ENCODE measurements around the gene AMBRA1.
A peak's percentile ranks its signal among the peaks of the same experiment; 100 is the strongest.

The AMBRA1 gene

DNA sequence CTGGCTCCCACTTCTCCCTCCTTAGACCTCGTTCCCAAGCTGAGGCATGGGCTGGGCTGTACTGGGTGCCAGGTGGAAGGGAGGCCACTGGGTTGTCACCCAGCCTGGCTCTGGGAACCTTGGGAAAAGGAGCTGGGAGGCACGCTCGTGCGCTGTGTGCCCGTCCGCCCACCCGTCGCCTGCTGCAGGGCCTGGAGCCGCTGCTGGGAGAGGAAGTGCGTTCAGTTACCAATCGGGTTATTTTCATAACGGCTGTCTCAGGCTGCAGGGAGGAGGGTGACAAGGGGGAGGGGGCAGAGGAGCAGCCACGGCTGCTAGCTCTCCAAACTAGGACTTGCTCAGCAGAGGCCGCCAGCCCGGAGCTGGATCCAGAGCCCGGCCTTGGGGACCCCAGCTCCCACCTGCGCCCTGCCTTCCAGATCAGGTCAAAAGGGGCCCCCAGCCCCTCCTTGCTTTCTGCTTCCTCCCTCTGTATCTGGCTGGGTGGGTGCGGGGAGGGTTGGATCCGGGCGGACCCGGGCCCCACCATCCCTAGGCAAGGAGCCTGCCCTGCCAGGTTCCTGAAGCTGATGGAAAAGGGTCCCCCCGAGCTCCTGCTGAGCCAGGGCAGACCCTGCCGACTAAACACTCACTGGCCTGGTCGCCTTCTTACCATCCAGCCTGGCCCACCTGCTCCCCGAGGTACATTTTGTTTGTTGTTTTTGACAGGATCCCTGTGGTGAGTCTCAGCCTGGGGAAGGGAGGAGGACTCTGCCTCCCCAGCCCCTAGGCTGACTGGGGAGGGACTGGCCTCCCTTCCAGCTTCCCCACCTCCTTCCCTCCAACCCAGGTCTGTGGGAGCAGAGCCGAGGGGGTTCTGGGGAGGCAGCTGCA is 232.3 kb downstream of the AMBRA1 start:
- TF ChIP-seq NFIC (IDR thresholded peaks at IDR 0.05) (no peak), EP300 (IDR thresholded peaks at IDR 0.05; ENCODE audit: borderline replicate concordance) (no peak), TCF12 (IDR thresholded peaks at IDR 0.05; ENCODE audit: low read depth) (no peak), RAD21 (IDR thresholded peaks at IDR 0.05; ENCODE audit: low read depth) (no peak), EGR1 (IDR thresholded peaks at IDR 0.05) (no peak), CREB1 (IDR thresholded peaks at IDR 0.05; ENCODE audit: low read depth) (no peak), CEBPB (IDR thresholded peaks at IDR 0.05) (no peak), ZBTB7A (IDR thresholded peaks at IDR 0.05; ENCODE audit: low read depth) (no peak), FOXM1 (IDR thresholded peaks at IDR 0.05; ENCODE audit: borderline replicate concordance, low read depth) (no peak), YY1 (IDR thresholded peaks at IDR 0.05; ENCODE audit: low read depth) (no peak), TAF1 (IDR thresholded peaks at IDR 0.05; ENCODE audit: low read depth) (no peak), TEAD4 (IDR thresholded peaks at IDR 0.05) (no peak)
- TF ChIP-seq, protein P1, sequence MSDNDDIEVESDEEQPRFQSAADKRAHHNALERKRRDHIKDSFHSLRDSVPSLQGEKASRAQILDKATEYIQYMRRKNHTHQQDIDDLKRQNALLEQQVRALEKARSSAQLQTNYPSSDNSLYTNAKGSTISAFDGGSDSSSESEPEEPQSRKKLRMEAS (IDR thresholded peaks at IDR 0.05), result no peak
- TF ChIP-seq, protein P2, sequence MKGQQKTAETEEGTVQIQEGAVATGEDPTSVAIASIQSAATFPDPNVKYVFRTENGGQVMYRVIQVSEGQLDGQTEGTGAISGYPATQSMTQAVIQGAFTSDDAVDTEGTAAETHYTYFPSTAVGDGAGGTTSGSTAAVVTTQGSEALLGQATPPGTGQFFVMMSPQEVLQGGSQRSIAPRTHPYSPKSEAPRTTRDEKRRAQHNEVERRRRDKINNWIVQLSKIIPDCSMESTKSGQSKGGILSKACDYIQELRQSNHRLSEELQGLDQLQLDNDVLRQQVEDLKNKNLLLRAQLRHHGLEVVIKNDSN (IDR thresholded peaks at IDR 0.05), result no peak
- TF ChIP-seq, protein P3, sequence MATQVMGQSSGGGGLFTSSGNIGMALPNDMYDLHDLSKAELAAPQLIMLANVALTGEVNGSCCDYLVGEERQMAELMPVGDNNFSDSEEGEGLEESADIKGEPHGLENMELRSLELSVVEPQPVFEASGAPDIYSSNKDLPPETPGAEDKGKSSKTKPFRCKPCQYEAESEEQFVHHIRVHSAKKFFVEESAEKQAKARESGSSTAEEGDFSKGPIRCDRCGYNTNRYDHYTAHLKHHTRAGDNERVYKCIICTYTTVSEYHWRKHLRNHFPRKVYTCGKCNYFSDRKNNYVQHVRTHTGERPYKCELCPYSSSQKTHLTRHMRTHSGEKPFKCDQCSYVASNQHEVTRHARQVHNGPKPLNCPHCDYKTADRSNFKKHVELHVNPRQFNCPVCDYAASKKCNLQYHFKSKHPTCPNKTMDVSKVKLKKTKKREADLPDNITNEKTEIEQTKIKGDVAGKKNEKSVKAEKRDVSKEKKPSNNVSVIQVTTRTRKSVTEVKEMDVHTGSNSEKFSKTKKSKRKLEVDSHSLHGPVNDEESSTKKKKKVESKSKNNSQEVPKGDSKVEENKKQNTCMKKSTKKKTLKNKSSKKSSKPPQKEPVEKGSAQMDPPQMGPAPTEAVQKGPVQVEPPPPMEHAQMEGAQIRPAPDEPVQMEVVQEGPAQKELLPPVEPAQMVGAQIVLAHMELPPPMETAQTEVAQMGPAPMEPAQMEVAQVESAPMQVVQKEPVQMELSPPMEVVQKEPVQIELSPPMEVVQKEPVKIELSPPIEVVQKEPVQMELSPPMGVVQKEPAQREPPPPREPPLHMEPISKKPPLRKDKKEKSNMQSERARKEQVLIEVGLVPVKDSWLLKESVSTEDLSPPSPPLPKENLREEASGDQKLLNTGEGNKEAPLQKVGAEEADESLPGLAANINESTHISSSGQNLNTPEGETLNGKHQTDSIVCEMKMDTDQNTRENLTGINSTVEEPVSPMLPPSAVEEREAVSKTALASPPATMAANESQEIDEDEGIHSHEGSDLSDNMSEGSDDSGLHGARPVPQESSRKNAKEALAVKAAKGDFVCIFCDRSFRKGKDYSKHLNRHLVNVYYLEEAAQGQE (IDR thresholded peaks at IDR 0.05; ENCODE audit: low read depth), result no peak

DNA sequence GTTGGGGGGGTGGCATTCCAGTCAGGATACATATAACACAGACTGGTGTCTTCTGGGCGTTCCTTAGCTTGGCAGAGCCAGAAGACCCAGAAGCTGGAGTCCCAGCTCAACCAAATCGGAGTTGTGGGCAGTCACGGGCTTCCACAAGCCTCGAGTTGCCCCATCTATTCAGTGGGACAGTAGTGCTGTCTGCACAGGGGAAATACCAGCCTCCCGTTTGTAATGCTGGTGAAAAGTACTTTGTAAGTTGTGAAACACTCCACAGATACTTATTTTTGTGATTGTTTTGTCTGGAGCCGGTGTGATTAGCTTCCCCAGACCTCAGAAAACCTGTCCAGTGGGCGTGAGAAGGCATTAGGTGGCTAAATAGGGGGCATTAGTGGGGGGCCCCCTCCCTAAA is 232.9 kb downstream of the AMBRA1 start:
- TF ChIP-seq NFIC (IDR thresholded peaks at IDR 0.05), result no peak

DNA sequence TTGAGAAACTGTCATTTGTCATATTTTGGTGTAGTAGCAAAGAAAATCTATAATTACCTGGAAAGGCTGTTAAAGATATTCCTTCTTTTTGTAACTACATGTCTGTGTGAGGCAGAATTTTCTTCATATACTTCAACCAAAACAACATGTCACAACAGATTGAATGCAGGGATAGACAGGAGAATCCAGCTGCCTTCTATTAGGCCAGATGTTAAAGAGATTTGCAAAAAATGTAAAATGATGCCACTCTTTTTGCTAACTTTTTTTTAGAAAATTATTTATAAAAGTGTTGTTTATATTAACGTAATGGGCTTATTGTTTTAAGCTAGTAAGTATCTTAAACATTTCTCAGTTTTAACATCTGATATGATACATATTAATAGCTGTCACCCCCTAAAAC is 233.9 kb downstream of the AMBRA1 start:
- TF ChIP-seq CREB1 (IDR thresholded peaks at IDR 0.05; ENCODE audit: low read depth) (no peak), RAD21 (IDR thresholded peaks at IDR 0.05; ENCODE audit: low read depth) (no peak), NFIC (IDR thresholded peaks at IDR 0.05) (no peak), YY1 (IDR thresholded peaks at IDR 0.05; ENCODE audit: low read depth) (no peak), CEBPB (IDR thresholded peaks at IDR 0.05) (no peak)
- TF ChIP-seq, protein P3 (IDR thresholded peaks at IDR 0.05; ENCODE audit: low read depth), result no peak

DNA sequence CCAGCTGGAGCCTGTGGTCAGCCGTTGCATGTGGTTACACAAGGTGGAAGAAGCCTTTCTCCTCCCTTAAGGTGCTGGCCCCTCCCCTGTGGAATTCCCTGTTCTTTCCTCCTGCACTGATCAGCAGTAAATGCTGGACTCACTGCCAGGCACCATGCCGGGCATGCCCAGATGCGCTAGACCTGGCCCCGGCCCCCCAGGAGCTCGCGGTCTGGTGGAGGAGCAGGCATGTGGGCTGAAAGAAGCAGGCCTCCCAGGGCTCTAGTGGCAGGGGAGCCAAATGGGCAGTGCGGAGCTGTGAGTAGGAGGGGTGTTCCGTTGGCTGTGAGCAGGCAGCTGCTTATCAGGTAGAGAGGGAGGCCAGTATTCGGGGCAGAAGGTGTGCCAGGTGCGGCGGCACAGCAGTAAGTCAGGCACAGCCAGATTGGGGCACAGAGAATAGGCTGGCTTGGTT is 236.3 kb downstream of the AMBRA1 start:
- TF ChIP-seq TEAD4 (IDR thresholded peaks at IDR 0.05) (peak; percentile 58; the same call in 1 of the 2 replicates), NFIC (IDR thresholded peaks at IDR 0.05) (peak; percentile 73), FOXM1 (IDR thresholded peaks at IDR 0.05; ENCODE audit: borderline replicate concordance, low read depth) (no peak), ZBTB7A (IDR thresholded peaks at IDR 0.05; ENCODE audit: low read depth) (no peak), TAF1 (IDR thresholded peaks at IDR 0.05; ENCODE audit: low read depth) (no peak), RAD21 (IDR thresholded peaks at IDR 0.05; ENCODE audit: low read depth) (no peak), TCF12 (IDR thresholded peaks at IDR 0.05; ENCODE audit: low read depth) (peak; percentile 69), CREB1 (IDR thresholded peaks at IDR 0.05; ENCODE audit: low read depth) (no peak), EGR1 (IDR thresholded peaks at IDR 0.05) (no peak)
- TF ChIP-seq, protein P1 (IDR thresholded peaks at IDR 0.05), result 0 out of 2 replicates have a peak, but pooled peaks have one; percentile 46
- TF ChIP-seq, protein P2 (IDR thresholded peaks at IDR 0.05), result no peak

DNA sequence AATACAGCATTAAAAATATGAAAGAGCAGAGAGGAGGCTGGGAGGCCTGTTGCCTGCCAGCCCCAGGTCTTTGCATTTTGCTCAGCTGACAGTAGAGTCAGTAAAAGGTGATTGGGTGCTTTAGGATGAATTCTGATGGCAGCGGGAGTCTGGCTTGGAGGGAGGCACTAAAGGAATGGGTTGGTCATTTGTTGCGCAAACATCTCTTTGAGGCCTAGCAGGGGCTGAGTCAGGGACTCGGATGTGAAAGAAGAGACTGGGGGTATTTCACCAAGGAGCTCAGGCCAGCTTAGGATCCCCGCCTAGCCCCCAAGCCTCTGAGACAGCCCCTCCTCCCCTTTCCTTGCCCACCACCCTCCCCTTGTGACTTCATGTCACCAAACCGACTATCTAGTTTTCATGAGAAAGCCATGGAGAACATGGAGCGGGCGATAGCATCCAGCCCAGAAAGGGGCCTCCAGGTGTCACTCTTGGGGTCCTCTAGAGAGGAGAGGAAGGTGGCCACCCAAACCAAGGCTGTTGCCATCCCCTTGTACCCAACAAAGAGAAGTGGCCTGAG is 236.8 kb downstream of the AMBRA1 start:
- TF ChIP-seq CEBPB (IDR thresholded peaks at IDR 0.05), result peak; percentile 95
- no peak for TF ChIP-seq TAF1 (IDR thresholded peaks at IDR 0.05; ENCODE audit: low read depth)

DNA sequence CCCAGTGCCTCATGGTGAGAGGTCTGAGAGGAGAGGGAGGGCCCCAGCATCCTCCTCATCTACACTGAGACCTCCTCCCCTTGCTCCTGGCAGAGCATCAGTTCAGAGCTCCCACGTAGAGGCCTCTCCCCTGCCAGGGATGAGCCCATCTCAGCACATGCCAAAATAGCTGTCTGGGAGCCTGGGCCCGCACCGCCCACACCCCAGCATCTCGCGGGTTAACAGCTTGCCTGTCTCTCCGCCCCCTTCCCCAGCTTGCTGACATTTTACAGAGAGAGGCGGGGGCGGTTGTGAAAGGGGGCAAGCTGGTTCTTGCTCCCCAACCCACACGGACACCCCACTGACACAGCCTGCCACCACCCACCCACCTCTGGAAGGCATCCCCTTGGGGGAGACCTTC is 240.1 kb downstream of the AMBRA1 start:
- no peak for TF ChIP-seq CEBPB (IDR thresholded peaks at IDR 0.05)
- TF ChIP-seq FOXM1 (IDR thresholded peaks at IDR 0.05; ENCODE audit: borderline replicate concordance, low read depth), result no peak
- TF ChIP-seq, protein P1 (IDR thresholded peaks at IDR 0.05), result no peak
- TF ChIP-seq TAF1 (IDR thresholded peaks at IDR 0.05; ENCODE audit: low read depth), result no peak
- TF ChIP-seq, protein P3 (IDR thresholded peaks at IDR 0.05; ENCODE audit: low read depth), result no peak
- TF ChIP-seq EP300 (IDR thresholded peaks at IDR 0.05; ENCODE audit: borderline replicate concordance), result no peak
- TF ChIP-seq YY1 (IDR thresholded peaks at IDR 0.05; ENCODE audit: low read depth), result no peak
- no peak for TF ChIP-seq TEAD4 (IDR thresholded peaks at IDR 0.05)
- TF ChIP-seq EGR1 (IDR thresholded peaks at IDR 0.05), result no peak
- no peak for TF ChIP-seq ZBTB7A (IDR thresholded peaks at IDR 0.05; ENCODE audit: low read depth)
- TF ChIP-seq RAD21 (IDR thresholded peaks at IDR 0.05; ENCODE audit: low read depth), result no peak
- no peak for TF ChIP-seq CREB1 (IDR thresholded peaks at IDR 0.05; ENCODE audit: low read depth)
- TF ChIP-seq, protein P2 (IDR thresholded peaks at IDR 0.05), result no peak
- TF ChIP-seq NFIC (IDR thresholded peaks at IDR 0.05), result no peak
- no peak for TF ChIP-seq TCF12 (IDR thresholded peaks at IDR 0.05; ENCODE audit: low read depth)

All from Ishikawa (cell line).